ENCODE results near the gene MIS18A.

MIS18A gene

GRCh38 chr21:32256251-32256650 is 22.6 kb downstream of the MIS18A start:
- no peak for TF ChIP-seq EZH2phosphoT487 (IDR thresholded peaks at IDR 0.05; ENCODE audit: low read length)
- no peak for TF ChIP-seq EZH2 (optimal IDR thresholded peaks at IDR 0.05; ENCODE audit: low read depth, low read length)
- TF ChIP-seq, protein P1, sequence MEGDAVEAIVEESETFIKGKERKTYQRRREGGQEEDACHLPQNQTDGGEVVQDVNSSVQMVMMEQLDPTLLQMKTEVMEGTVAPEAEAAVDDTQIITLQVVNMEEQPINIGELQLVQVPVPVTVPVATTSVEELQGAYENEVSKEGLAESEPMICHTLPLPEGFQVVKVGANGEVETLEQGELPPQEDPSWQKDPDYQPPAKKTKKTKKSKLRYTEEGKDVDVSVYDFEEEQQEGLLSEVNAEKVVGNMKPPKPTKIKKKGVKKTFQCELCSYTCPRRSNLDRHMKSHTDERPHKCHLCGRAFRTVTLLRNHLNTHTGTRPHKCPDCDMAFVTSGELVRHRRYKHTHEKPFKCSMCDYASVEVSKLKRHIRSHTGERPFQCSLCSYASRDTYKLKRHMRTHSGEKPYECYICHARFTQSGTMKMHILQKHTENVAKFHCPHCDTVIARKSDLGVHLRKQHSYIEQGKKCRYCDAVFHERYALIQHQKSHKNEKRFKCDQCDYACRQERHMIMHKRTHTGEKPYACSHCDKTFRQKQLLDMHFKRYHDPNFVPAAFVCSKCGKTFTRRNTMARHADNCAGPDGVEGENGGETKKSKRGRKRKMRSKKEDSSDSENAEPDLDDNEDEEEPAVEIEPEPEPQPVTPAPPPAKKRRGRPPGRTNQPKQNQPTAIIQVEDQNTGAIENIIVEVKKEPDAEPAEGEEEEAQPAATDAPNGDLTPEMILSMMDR (IDR thresholded peaks at IDR 0.05; ENCODE audit: low read length), result no peak
- Histone ChIP-seq H3K27ac (ENCODE audit: low read length) (no peak overlapping the region), H3K36me3 (replicated peaks; ENCODE audit: insufficient read depth, low read length) (no peaks in the 10 kb centered on the region), H3K4me3 (ENCODE audit: low read length) (no peak overlapping the region), H3K79me2 (ENCODE audit: low read length) (no peaks in the 10 kb centered on the region), H4K20me1 (ENCODE audit: insufficient read depth, low read length) (no peaks in the 10 kb centered on the region), H3K4me1 (ENCODE audit: low read length) (no peaks in the 10 kb centered on the region), H3K4me2 (ENCODE audit: low read depth, low read length) (no peak overlapping the region), H3F3A (ENCODE audit: insufficient read depth, low read length) (no peaks in the 10 kb centered on the region), H3K9me2 (replicated peaks; ENCODE audit: insufficient read depth, low read length) (no peaks in the 10 kb centered on the region), H3K27me3 (replicated peaks; ENCODE audit: insufficient read depth, low read length) (no peaks in the 10 kb centered on the region), H3K9me3 (replicated peaks; ENCODE audit: insufficient read depth, low read length) (no peaks in the 10 kb centered on the region), H2AFZ (ENCODE audit: low read length) (no peak overlapping the region), H3K9ac (ENCODE audit: low read length) (no peak overlapping the region)
- no peak for DNase-seq

DNA sequence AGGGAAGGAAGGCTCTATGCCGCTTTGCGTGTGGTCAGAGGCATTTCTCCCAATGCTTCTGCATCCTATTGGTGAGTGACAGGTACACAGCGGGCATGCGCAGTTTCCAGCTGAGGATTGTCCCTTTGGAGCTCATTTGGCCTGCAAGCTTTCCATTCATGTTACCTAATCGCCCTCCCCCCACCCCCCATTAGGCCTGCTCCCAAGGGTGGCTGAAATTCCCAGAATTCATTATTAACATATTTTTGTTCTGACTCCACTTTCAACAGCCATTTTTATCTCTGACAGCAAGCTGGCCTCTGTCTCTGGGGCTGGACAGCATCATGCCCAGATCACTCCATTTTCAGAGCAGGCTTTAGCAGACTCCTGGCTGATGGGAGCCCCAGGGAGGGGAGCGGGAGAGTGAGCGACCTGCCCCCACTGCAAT is 25.6 kb downstream of the MIS18A start:
- H3K9me2 ChIP-seq (replicated peaks; ENCODE audit: insufficient read depth, low read length), result no peaks in the 10 kb centered on the region
- no peaks in the 10 kb centered on the region for H3K79me2 ChIP-seq (ENCODE audit: low read length)
- no peaks in the 10 kb centered on the region for H3K4me1 ChIP-seq (ENCODE audit: low read length)
- no peaks in the 10 kb centered on the region for H3K9me3 ChIP-seq (replicated peaks; ENCODE audit: insufficient read depth, low read length)
- no peaks in the 10 kb centered on the region for H3K36me3 ChIP-seq (replicated peaks; ENCODE audit: insufficient read depth, low read length)
- no peak overlapping the region for H2AFZ ChIP-seq (ENCODE audit: low read length)
- H3K9ac ChIP-seq (ENCODE audit: low read length), result no peak overlapping the region
- TF ChIP-seq, protein P1 (IDR thresholded peaks at IDR 0.05; ENCODE audit: low read length), result no peak
- TF ChIP-seq EZH2 (optimal IDR thresholded peaks at IDR 0.05; ENCODE audit: low read depth, low read length) (no peak), EZH2phosphoT487 (IDR thresholded peaks at IDR 0.05; ENCODE audit: low read length) (no peak)
- no peak overlapping the region for H3K4me3 ChIP-seq (ENCODE audit: low read length)
- H3K27ac ChIP-seq (ENCODE audit: low read length), result no peak overlapping the region
- DNase-seq, result no peak
- no peaks in the 10 kb centered on the region for H3F3A ChIP-seq (ENCODE audit: insufficient read depth, low read length)
- no peaks in the 10 kb centered on the region for H3K27me3 ChIP-seq (replicated peaks; ENCODE audit: insufficient read depth, low read length)
- no peak overlapping the region for H3K4me2 ChIP-seq (ENCODE audit: low read depth, low read length)
- no peaks in the 10 kb centered on the region for H4K20me1 ChIP-seq (ENCODE audit: insufficient read depth, low read length)

- H4K20me1 ChIP-seq (ENCODE audit: insufficient read depth, low read length), result no peaks in the 10 kb centered on the region
- H3K27ac ChIP-seq (ENCODE audit: low read length), result no peak overlapping the region
- no peak overlapping the region for H3K4me2 ChIP-seq (ENCODE audit: low read depth, low read length)
- no peaks in the 10 kb centered on the region for H3F3A ChIP-seq (ENCODE audit: insufficient read depth, low read length)
- H3K27me3 ChIP-seq (replicated peaks; ENCODE audit: insufficient read depth, low read length), result no peaks in the 10 kb centered on the region
- no peak overlapping the region for H2AFZ ChIP-seq (ENCODE audit: low read length)
- H3K9me3 ChIP-seq (replicated peaks; ENCODE audit: insufficient read depth, low read length), result no peaks in the 10 kb centered on the region
- no peaks in the 10 kb centered on the region for H3K36me3 ChIP-seq (replicated peaks; ENCODE audit: insufficient read depth, low read length)
- no peaks in the 10 kb centered on the region for H3K4me1 ChIP-seq (ENCODE audit: low read length)
- no peak overlapping the region for H3K9ac ChIP-seq (ENCODE audit: low read length)
- no peaks in the 10 kb centered on the region for H3K9me2 ChIP-seq (replicated peaks; ENCODE audit: insufficient read depth, low read length)
- DNase-seq, result no peak
- H3K79me2 ChIP-seq (ENCODE audit: low read length), result no peaks in the 10 kb centered on the region
- TF ChIP-seq, protein P1 (IDR thresholded peaks at IDR 0.05; ENCODE audit: low read length), result no peak
- TF ChIP-seq EZH2phosphoT487 (IDR thresholded peaks at IDR 0.05; ENCODE audit: low read length) (no peak), EZH2 (optimal IDR thresholded peaks at IDR 0.05; ENCODE audit: low read depth, low read length) (no peak)
- H3K4me3 ChIP-seq (ENCODE audit: low read length), result no peak overlapping the region
Measured at GRCh38 chr21:32252136-32252535, 26.7 kb downstream of the MIS18A start.

All from MM.1S (cell line).